ENCODE measurements around the gene CDH4.

CDH4 gene

DNA sequence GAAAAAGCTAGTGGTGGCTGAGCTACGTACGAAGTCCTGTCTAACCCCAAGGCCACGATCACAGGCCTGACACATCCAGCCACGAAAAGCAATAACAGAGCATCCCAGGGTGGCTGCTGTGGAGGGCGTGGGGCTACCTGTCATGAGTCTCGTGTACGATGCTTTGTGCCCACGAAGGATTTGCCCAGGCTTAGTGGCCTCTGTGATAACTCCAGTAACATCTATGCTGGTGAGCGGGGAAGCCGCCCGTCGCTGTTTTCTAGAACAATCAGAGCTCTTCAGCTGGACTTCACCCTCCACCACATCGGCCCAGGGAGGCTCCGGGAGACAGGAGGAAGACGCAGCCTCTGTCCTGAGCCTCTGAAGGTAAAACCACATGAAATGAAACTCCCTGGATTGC is 563.1 kb downstream of the CDH4 start:
- no peak for FAIRE-seq

- FAIRE-seq: no peak
These were observed 563.6 kb downstream of the CDH4 start for GRCh38 chr20:61815678-61816077.

DNA sequence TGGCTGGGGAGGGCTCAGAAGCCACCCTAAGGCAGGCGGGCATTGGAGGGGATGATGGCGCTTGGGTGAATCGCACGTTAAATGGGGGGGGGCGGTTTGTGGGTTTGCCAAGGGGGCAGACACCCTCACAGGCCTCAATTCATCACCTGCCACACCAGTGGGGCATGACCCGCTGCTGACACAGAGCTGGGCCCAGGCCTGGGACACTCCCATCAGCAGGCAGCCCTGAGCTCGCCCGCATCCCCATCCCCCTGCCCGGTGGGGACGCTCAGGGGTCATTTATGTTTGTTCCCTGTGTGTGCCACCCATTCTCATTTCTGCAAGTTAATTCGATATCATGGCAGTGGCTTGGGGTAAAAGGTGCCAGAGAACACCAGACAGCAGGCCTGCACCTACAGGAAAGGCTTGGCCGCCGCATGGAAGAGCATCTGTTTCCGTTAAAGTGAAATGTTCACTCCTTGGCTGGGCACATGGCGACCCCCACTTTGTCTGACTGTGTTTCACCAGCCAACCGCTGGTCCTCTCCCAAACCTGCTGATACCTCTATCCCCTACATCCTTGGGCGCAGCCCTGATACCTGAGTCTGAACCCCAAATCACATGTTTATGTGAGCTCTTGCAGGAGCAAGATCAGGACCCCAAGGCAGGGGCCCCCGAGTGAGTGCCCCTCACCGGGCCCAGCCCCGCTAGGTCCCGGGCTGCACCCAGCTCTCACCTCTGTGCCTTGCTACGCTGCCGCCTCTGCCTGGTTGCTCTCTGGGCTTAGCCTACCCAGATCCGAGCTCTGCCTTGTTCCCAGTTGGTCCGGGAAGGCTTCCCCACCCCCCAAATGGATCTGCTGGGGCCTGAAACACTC is 564.8 kb downstream of the CDH4 start:
- FAIRE-seq: no peak

DNA sequence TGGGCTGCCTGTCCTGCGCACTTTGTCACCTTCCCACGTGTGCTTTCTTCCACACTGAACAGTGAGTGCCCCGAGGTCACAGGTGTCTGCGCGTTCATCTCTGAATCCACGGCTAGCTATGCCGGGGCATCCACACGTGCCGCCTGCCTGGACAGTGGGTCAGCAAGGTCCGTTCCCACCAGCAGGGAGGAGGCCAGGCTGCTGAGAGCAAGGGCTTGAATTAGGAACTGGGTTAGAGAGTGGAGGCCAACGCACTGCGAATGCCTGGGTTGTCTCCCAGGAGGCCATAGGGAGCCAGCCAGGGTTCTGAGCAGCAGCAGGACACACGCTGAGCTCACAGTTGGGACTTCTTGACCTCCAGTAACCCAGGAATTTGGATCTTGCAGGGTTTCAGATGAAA is 565.5 kb downstream of the CDH4 start:
- FAIRE-seq: no peak

- no peak for FAIRE-seq
These were observed 566.9 kb downstream of the CDH4 start for GRCh38 chr20:61818746-61819573.

GRCh38 chr20:61819574-61819846 is 567.4 kb downstream of the CDH4 start:
- no peak for FAIRE-seq

DNA sequence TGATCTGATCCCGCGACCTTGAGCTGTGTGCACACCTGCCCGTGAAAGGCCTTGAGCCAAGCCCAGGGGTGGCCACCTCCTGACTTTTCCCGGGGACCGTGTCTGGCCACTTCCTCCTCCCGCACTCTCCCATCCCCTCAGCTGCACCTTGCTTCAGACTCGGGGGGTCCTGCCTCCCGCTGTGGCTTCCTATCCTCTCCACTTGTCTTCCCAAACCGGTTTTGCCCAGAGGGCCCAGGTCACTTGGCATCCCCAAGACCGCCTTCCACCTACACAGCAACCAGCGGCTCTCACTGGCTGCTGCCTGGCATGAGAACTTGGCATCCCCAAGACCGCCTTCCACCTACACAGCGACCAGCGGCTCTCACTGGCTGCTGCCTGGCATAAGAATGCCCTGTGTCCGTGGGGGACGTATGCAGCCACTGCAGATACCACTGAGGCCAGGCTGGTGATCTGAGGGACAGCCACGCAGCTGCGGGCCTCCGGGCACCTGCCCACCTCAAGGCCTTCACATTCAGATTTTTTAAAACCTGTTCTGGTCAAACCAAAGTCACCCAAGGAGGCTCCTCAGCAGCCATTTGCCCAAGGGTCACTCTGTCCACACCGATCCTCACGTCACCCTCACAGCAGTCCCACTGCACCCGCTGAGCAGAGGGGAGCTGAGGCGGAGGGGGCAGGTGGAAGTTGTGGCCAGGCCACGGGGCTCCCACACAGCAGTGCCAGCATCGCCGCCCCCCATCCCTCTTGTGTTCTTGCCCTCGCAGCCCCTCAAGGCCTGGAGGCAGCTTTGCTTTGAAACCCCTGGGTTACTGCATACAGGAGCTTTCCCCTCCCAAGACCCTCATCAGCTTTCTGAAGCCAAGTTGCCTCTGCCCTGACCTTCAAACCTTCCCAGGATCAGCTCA is 568.1 kb downstream of the CDH4 start:
- FAIRE-seq: no peak

DNA sequence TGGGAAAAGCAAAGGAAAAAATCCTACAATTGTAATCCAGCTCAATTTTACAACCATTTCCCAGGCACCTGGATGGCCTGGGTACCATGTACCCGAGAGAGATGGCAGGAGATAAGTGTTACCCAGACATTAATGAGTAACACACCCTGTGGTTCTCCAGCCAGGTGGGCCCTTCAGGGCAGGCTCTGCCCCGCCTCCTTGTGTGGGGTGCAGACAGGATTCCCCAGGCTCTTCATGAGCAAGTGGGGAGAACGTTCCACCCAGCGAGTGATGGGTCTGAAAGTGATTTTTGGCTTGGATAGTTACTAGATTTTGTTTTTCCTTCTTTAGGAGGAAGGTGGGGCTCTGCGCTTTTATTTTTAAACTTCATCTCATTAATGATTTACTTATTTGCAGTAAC is 569.7 kb downstream of the CDH4 start:
- no peak for FAIRE-seq

- no peak for FAIRE-seq
These were observed 570.3 kb downstream of the CDH4 start for GRCh38 chr20:61822396-61822795.

- FAIRE-seq: no peak
These were observed 571.2 kb downstream of the CDH4 start for GRCh38 chr20:61823242-61823641.

- no peak for FAIRE-seq
These were observed 576.8 kb downstream of the CDH4 start for GRCh38 chr20:61828891-61829290.

DNA sequence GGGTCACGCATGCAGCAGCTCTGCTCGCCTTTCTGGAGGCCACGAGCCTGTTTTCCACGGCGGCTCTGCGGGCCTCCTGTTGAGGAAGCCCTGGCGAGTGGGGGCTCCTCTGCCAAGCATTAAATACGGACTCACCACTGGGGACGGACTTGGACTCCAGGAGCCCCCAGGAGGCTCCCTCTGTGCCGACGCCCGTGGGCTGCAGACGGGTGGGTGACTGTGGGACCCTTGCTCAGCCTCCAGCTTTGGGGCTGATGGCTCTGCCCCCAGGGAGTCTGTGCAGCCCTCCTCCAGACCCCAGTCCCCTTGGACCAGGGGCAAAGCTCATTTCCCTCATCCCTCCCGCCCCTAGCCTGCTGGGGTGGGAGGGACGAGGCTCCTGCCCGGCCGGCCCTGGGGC is 577.5 kb downstream of the CDH4 start:
- no peak for FAIRE-seq

GRCh38 chr20:61830241-61830930 is 578.3 kb downstream of the CDH4 start:
- FAIRE-seq: no peak

- no peak for FAIRE-seq
These were observed 578.9 kb downstream of the CDH4 start for GRCh38 chr20:61830991-61831390.

GRCh38 chr20:61832181-61832580 is 580.1 kb downstream of the CDH4 start:
- no peak for FAIRE-seq

DNA sequence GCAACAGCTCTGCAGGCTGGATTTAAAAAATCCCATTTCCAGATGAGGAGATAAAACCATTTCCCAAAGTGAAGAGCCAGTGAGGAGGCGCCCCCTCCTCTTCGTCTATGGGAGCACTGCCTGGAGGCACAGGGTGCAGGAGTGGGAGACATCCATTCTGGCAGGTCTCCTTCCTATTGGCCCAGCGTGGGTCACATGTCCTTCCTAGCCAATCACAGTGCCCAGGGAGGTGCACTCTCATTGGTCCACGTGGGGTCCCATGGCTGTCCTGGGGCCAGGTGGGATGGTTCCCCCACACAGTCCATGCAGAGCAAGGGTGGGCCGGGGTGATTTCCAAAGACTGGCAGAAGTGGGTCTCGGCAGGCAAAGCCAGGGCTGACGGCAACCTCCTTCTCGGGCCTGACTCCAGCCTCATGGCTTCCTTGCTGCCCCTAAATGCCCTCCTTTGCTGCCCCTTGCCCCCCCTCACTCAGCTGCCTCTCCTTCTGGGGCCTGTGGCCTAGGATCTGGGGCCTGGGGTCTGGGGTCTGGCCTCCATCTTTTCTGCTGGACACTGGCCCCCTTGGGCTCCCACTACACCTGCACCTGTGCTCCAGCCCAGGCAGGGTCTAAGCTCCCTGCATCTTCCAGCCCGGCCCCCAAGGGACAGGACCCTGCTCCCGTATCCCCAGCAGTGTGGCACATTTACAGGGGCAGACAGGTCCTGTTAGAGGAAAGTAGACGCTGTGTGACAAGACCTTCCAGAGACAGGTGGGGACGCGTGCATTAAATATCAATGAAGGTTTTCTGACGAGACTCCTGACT is 581.9 kb downstream of the CDH4 start:
- FAIRE-seq: no peak

GRCh38 chr20:61835301-61835700 is 583.2 kb downstream of the CDH4 start:
- FAIRE-seq: no peak

DNA sequence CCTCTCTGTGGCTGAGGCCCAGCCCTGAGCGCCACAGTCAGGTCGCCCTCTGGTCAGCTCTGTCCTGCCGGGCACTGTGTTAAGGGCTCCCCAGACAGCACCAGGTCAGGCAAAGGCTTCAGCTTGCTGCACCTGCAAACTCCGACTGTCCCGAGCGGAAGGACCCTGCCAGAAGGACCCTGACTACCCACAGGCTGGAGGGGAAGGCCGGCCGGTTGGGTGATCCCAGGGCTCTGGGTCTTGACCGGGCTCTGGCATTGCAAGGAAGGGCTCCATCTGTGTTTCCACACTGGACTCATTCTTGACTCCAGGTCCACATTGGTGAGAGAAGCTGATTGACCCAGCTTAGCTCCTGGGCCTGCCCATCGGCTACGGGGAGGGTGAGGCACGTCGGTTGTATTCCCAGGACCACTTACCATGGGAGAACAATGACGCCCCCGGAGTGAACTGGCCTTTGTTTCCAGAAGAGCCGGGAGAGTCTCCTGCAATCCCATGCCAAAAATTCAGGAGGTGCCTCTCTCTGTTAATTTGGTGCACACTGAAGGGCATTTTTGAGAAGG is 583.8 kb downstream of the CDH4 start:
- no peak for FAIRE-seq

DNA sequence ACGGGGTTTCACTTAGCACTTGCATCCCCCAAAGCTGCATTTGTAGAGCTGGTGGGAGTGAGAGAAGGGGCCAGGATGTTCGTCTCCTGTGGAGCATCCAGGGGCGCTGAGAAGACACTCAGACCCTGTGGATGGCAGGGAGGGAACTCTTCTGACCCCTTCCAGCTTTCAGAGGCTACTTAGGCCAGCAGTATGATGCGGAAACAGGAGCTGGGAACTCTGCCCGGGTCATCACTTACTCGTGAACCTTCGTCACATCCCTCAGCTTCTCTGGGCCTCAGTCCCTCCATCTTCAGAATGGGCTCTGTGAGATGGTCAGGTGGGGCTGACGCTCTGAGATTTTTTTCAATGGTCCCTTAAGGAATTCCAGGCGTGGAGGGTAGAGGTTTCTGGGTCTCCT is 585.1 kb downstream of the CDH4 start:
- FAIRE-seq: no peak

DNA sequence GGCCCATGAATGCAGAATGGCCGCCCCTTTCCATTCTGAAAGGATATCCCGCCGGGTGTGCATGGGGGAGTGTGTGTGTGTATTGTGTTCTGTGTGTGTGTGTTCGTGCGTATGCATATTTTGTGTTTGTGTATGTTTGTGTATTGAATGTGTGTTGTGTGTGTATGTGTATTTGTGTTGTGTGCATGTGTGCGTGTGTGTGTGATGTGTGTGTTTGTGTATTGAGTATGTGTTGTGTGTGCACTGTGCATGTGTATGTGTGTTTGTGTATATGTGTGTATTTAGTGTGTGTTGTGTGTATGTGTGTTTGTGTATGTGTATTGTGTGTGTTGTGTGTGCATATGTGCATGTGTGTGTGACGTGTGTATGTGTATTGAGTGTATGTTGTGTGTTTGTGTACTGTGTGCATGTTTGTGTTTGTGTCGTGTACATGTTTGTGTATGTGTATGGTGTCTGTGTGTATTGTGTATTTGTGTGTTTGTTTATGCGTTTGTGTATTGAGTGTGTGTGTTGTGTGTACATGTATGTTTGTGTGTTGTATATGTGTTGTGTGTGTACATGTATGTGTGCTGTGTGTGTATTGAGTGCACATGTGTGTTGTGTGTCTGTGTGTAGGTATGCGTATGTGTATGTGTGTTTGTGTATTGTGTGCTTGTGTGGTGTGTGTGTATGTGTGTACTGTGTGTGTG is 587.3 kb downstream of the CDH4 start:
- no peak for FAIRE-seq
